H1 (cell line): Measurements from ENCODE around the gene HOXB5.
A peak's percentile ranks its signal among the peaks of the same experiment; 100 is the strongest.

Experiments
- CEBPB ChIP-seq: IDR thresholded peaks from 2 replicates; pipeline ENCODE4 v1.6.1; 2012; ENCODE audit warnings: low read depth, low read length
- CREB1 ChIP-seq: IDR thresholded peaks from 2 replicates; pipeline ENCODE4 v1.6.1; 2012; ENCODE audit warnings: inconsistent platforms
- CTCF ChIP-seq, 3 experiments: IDR thresholded peaks; 1 replicate in 2 of 3; 2 replicates in 1 of 3; pipeline versions ENCODE4 v1.5.1 to v1.6.1; 2011; ENCODE audit warnings: low read length in 3 of 3, mild to moderate bottlenecking in 3 of 3, inconsistent platforms in 2 of 3, low read depth in 1 of 3, moderate library complexity in 1 of 3; ENCODE audit not compliant: insufficient read depth in 1 of 3; ENCODE audit errors: control extremely low read depth in 1 of 3
- EGR1 ChIP-seq: IDR thresholded peaks from 2 replicates; pipeline ENCODE4 v1.6.1; 2011; ENCODE audit warnings: low read depth, low read length, borderline replicate concordance
- EZH2 ChIP-seq: fragments of 200-600 bp; sonication (generic); IDR thresholded peaks from 2 replicates; pipeline ENCODE4 v1.7.1; 2012; ENCODE audit warnings: low read depth, mild to moderate bottlenecking, moderate library complexity, low read length, inconsistent platforms; ENCODE audit not compliant: severe bottlenecking
- GABPA ChIP-seq: IDR thresholded peaks from 2 replicates; pipeline ENCODE4 v1.6.1; 2011; ENCODE audit warnings: mild to moderate bottlenecking, low read length, moderate library complexity, borderline replicate concordance; ENCODE audit not compliant: insufficient read depth
- NRF1 ChIP-seq: IDR thresholded peaks from 2 replicates; pipeline ENCODE4 v1.6.1; 2011; ENCODE audit warnings: mild to moderate bottlenecking, low read depth, low read length, improper control_type of control experiment
- POLR2A ChIP-seq, 2 experiments: IDR thresholded peaks; 1 replicate in 1 of 2; 2 replicates in 1 of 2; pipeline ENCODE4 v1.6.1; 2011; ENCODE audit warnings: low read depth in 2 of 2, low read length in 2 of 2, mild to moderate bottlenecking in 2 of 2; ENCODE audit errors: control extremely low read depth in 1 of 2
- RFX5 ChIP-seq: IDR thresholded peaks from 2 replicates; pipeline ENCODE4 v1.6.1; 2011; ENCODE audit warnings: low read depth, low read length, improper control_type of control experiment, borderline replicate concordance
- SIN3A ChIP-seq, 2 experiments: IDR thresholded peaks in 1 of 2; conservative IDR thresholded peaks in 1 of 2; 2 replicates each; pipeline ENCODE4 v1.6.1; 2011 to 2012; ENCODE audit warnings: low read length in 2 of 2, improper control_type of control experiment in 1 of 2, low read depth in 1 of 2, mild to moderate bottlenecking in 1 of 2
- SP1 ChIP-seq: IDR thresholded peaks from 2 replicates; pipeline ENCODE4 v1.6.1; 2011; ENCODE audit warnings: low read depth, low read length
- ZNF274 ChIP-seq: IDR thresholded peaks from 2 replicates; pipeline ENCODE4 v1.7.0; 2012; ENCODE audit warnings: low read length, borderline replicate concordance; ENCODE audit errors: extremely low read depth

- TF ChIP-seq EZH2 (no peak), NRF1 (no peak), CREB1 (no peak), CTCF (IDR thresholded peaks at IDR 0.05; ENCODE audit: control extremely low read depth in 1 of 3, insufficient read depth in 1 of 3, low read depth in 1 of 3, low read length in 3 of 3) (no peak), SP1 (peak; percentile 53; the same call in 1 of the 2 replicates), EGR1 (no peak), SIN3A (conservative IDR thresholded peaks at IDR 0.05 in 1 of 2, IDR thresholded peaks at IDR 0.05 in 1 of 2; ENCODE audit: low read depth in 1 of 2, low read length in 2 of 2) (no peak), GABPA (no peak), RFX5 (no peak), CEBPB (no peak), ZNF274 (no peak), POLR2A (IDR thresholded peaks at IDR 0.05; ENCODE audit: control extremely low read depth in 1 of 2, low read depth in 2 of 2, low read length in 2 of 2) (no peak)
Observed at GRCh38 chr17:48549281-48549630, 44.3 kb downstream of the HOXB5 start.
